Loucy (cell line): ENCODE results near the gene SUOX.

Experiments
- CTCF ChIP-seq: fragments of 200-600 bp; sonication (generic); conservative IDR thresholded peaks from 2 replicates; pipeline ENCODE4 v1.5.1; 2014; ENCODE audit warnings: mild to moderate bottlenecking, antibody characterized with exemption, low read length
- EZH2phosphoT487 ChIP-seq: fragments of 200-600 bp; IDR thresholded peaks from 2 replicates; pipeline ENCODE4 v1.6.1; 2018; ENCODE audit warnings: antibody characterized with exemption, mild to moderate bottlenecking, moderate library complexity, borderline replicate concordance

- TF ChIP-seq CTCF (no peak), EZH2phosphoT487 (no peak)
Measured at GRCh38 chr12:56017181-56017580, 20.1 kb downstream of the SUOX start.
